ENCODE data around the gene MBNL2. TPM values are rescaled to one million over a fixed set of nuclear protein-coding genes. Genes with fewer than 3 reads are reported as not detected.

Gene MBNL2
- total RNA-seq, 4 donors from 2014 or later, result 92.8 to 132 (median 101) TPM

GRCh38 chr13:97287047-97287383 lies 64.9 kb downstream of the MBNL2 start:
- H3K27me3 ChIP-seq, result no peaks in the 10 kb centered on the region
- no peak for TF ChIP-seq CTCF (IDR thresholded peaks at IDR 0.05)
- no peak for TF ChIP-seq EP300 (IDR thresholded peaks at IDR 0.05)
- no peak for TF ChIP-seq POLR2AphosphoS5 (IDR thresholded peaks at IDR 0.05)
- no peak for TF ChIP-seq POLR2A (IDR thresholded peaks at IDR 0.05; ENCODE audit: low read depth)
- DNase-seq (ENCODE audit: extremely low spot score), result no peak
- WGBS, result 64% methylated on average over 5 of the region's 5 CpGs
- peak overlapping the region in 3 of 4 donors; percentile 16 to 48 (median 32) for H3K27ac ChIP-seq (replicated peaks in 1 of 4)
- H3K4me1 ChIP-seq, result peaks cover 36 to 91% (median 84%) of the 10 kb centered on the region in 4 donors
- H3K9me3 ChIP-seq, result no peaks in the 10 kb centered on the region
- intact Hi-C loops (cut with DNase I), result no loop called here
- no peaks in the 10 kb centered on the region for H3K36me3 ChIP-seq
- H3K4me3 ChIP-seq, result no peak overlapping the region

DNA sequence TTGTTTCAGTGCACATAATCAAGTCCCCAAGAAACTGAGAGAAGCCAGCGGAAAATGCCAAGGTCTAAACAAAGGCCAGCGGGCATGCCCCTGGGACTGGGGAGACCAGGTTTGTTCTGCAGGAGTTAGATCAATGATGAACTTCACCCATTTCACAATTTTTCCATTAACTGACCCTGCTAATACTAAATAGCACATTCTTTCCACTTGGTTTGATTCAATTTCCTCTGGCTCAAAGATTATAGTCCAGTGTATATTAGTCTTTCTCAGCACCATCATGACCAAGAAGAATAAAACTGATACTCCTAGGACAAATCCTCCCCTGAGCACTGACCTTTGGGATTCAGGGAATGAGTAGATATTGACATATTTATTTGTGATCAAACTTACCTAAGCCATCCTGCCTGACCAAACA lies 66.4 kb downstream of the MBNL2 start:
- TF ChIP-seq EP300 (IDR thresholded peaks at IDR 0.05), result no peak
- no peak for TF ChIP-seq POLR2A (IDR thresholded peaks at IDR 0.05; ENCODE audit: low read depth)
- TF ChIP-seq CTCF (IDR thresholded peaks at IDR 0.05), result no peak
- no peak for TF ChIP-seq POLR2AphosphoS5 (IDR thresholded peaks at IDR 0.05)
- DNase-seq (ENCODE audit: extremely low spot score), result no peak

DNA sequence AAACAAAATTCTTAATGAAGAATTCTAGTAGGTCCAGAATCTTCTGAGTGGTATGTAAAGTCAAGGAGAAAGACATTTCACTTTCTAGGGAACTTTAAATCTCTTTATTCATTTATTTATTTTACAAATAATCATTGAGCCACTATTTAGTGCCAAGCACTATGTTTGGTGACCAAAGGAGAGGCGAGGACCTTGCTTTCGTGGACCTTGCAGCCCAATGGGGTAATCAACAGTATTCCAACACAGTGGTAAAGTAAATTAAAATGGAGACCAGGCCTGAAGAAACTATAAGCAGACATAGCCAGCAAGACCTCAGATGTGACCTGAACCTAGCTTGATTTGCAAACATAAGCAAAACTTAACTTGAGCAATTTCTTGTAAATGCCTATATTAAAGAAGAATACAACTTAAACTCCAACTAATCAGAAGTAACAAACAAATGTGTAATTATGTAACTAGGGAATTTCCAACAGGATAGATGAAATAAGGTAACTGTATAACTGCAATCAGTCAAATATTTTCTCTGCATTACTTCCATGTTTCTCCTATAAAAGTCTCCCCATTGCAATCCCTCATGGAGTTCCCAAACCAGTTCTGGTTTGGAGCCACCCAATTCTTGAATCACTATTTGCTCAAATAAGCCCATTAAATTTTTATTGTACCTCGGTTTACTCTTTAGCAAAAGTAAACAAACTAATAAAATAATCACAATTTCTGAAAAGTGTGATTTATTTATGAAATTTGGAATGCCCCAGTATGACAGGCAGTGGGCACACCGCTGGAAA lies 67.6 kb downstream of the MBNL2 start:
- Histone ChIP-seq H3K9me3 (no peaks in the 10 kb centered on the region), H3K4me1 (peaks cover 34 to 79% (median 77%) of the 10 kb centered on the region in 4 donors), H3K4me3 (no peak overlapping the region), H3K27ac (replicated peaks in 1 of 4) (peak overlapping the region in 2 of 4 donors; percentile 42 to 57), H3K27me3 (no peaks in the 10 kb centered on the region), H3K36me3 (no peaks in the 10 kb centered on the region)
- WGBS, result 81% methylated on average over 4 of the region's 4 CpGs
- intact Hi-C loops (cut with DNase I), result no loop called here
- TF ChIP-seq EP300 (IDR thresholded peaks at IDR 0.05), result no peak
- TF ChIP-seq POLR2A (IDR thresholded peaks at IDR 0.05; ENCODE audit: low read depth), result no peak
- TF ChIP-seq POLR2AphosphoS5 (IDR thresholded peaks at IDR 0.05), result no peak
- no peak for TF ChIP-seq CTCF (IDR thresholded peaks at IDR 0.05)
- DNase-seq (ENCODE audit: extremely low spot score), result no peak

More for the DNA sequence above, 66.4 kb downstream of the MBNL2 start:
- no peak overlapping the region for H3K4me3 ChIP-seq
- no peaks in the 10 kb centered on the region for H3K27me3 ChIP-seq
- H3K9me3 ChIP-seq, result no peaks in the 10 kb centered on the region
- H3K4me1 ChIP-seq, result peaks cover 24 to 79% (median 77%) of the 10 kb centered on the region in 4 donors
- 95% methylated on average over 2 of the region's 2 CpGs for WGBS
- no peaks in the 10 kb centered on the region for H3K36me3 ChIP-seq
- peak overlapping the region; percentile 1 to 57 (median 26) for H3K27ac ChIP-seq (replicated peaks in 1 of 4)
- intact Hi-C loops (cut with DNase I), result no loop called here

DNA sequence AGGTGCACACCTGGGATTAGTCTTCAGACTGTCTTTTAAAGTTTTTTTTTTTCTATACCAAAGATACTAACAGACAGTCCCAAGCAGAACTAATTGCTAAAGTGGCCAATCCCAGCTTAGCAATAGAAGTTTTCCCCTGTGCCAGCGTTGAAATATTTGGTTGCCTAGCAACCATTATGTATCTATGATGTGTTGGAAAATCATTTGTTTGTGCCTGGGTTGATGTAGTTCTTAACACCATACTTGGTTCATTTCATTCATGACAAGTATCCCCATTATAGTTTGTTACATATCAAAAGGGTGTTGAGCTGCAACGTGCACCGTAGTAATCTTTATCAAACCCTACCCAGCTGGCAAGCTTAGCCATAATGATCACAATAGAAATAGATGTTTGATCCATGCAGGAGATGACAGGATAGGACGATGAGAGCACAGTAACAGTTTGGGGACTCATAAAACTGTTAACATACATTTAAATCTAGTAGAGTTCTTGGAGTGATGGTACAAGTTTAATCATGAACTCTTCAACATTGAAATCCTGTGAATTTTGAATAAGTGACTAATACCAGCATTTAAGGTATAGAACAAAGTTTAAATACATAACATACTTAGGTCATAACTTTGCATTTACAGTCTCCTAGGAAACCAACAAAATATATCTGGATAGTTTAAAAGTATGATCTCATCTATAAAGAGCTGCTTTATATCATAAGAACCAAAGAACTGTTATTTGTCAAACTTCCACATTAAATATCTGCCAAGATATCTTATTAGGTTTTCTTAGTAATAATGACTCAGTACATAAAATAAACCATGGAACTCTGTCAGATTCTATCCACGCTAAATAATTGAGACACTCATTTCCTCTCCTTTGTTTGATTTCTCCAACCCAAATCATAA lies 73.4 kb downstream of the MBNL2 start:
- TF ChIP-seq POLR2AphosphoS5 (IDR thresholded peaks at IDR 0.05) (no peak), CTCF (IDR thresholded peaks at IDR 0.05) (no peak)
- H3K27me3 ChIP-seq, result no peaks in the 10 kb centered on the region
- DNase-seq (ENCODE audit: extremely low spot score), result no peak
- intact Hi-C loops (cut with DNase I), result no loop called here
- 16% methylated on average over 5 of the region's 5 CpGs for WGBS
- no peaks in the 10 kb centered on the region for H3K9me3 ChIP-seq
- peaks cover 49 to 83% (median 73%) of the 10 kb centered on the region in 4 donors for H3K4me1 ChIP-seq
- H3K27ac ChIP-seq (replicated peaks in 1 of 4), result peak overlapping the region; percentile 45 to 61 (median 50)
- H3K4me3 ChIP-seq, result no peak overlapping the region
- no peaks in the 10 kb centered on the region for H3K36me3 ChIP-seq
